ENCODE measurements around the gene ATF6.

DNA sequence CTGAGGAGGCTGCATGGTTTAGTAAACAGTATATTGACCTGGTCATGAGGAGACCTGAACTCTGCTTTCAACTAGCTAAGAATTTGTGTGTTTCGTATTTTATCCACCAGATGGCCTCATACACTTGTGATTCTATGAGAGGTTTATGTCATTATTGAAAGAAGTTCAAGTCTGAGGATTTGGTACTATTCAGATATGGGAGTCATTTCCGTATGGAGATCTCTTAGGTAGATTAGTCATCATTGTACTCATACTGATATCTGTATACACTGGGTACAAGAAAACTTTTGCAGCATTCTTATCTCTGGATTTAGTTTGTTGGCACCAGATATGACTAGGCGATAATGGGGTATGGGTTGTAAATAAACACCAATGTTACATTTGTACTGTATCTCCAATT lies 26.6 kb downstream of the ATF6 start:
- TF ChIP-seq, protein P1, sequence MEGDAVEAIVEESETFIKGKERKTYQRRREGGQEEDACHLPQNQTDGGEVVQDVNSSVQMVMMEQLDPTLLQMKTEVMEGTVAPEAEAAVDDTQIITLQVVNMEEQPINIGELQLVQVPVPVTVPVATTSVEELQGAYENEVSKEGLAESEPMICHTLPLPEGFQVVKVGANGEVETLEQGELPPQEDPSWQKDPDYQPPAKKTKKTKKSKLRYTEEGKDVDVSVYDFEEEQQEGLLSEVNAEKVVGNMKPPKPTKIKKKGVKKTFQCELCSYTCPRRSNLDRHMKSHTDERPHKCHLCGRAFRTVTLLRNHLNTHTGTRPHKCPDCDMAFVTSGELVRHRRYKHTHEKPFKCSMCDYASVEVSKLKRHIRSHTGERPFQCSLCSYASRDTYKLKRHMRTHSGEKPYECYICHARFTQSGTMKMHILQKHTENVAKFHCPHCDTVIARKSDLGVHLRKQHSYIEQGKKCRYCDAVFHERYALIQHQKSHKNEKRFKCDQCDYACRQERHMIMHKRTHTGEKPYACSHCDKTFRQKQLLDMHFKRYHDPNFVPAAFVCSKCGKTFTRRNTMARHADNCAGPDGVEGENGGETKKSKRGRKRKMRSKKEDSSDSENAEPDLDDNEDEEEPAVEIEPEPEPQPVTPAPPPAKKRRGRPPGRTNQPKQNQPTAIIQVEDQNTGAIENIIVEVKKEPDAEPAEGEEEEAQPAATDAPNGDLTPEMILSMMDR (IDR thresholded peaks at IDR 0.05), result peak; percentile 44 to 63 (median 58)
- TF ChIP-seq POLR2A (IDR thresholded peaks at IDR 0.05), result no peak

Measured in testis (tissue), 2 donors.